NCI-H146 treated with DMSO at 0.1 percent for 48 hours (cell line): Measurements from ENCODE around the gene SMLR1.

Experiments used
- DNase-seq: peaks from one replicate; lab custom pipeline; 2025; ENCODE audit not compliant: unreplicated experiment; lab: John Stamatoyannopoulos, UW

SMLR1 gene

GRCh38 chr6:130824978-130825694, 2.1 kb upstream of the SMLR1 start:
- DNase-seq, result no peak

GRCh38 chr6:130825772-130826441, 1.3 kb upstream of the SMLR1 start:
- DNase-seq, result no peak

- no peak for DNase-seq
These were observed 562 bp upstream of the SMLR1 start for GRCh38 chr6:130826442-130827246.

- no peak for DNase-seq
These were observed 2.2 kb downstream of the SMLR1 start for GRCh38 chr6:130829333-130829910.

- DNase-seq, result no peak
These were observed 4.4 kb downstream of the SMLR1 start for GRCh38 chr6:130831607-130832006.

- no peak for DNase-seq
These were observed 6.4 kb downstream of the SMLR1 start for GRCh38 chr6:130833569-130833968.

GRCh38 chr6:130834482-130835251, 7.5 kb downstream of the SMLR1 start:
- DNase-seq, result no peak

- no peak for DNase-seq
These were observed 8.9 kb downstream of the SMLR1 start for GRCh38 chr6:130836055-130836640.

- no peak for DNase-seq
These were observed 9.9 kb downstream of the SMLR1 start for GRCh38 chr6:130837067-130837466.

GRCh38 chr6:130838250-130838860, 11.1 kb downstream of the SMLR1 start:
- no peak for DNase-seq

GRCh38 chr6:130838951-130839350, 11.7 kb downstream of the SMLR1 start:
- DNase-seq, result no peak

- DNase-seq, result no peak
These were observed 12.2 kb downstream of the SMLR1 start for GRCh38 chr6:130839379-130839778.

- DNase-seq, result no peak
These were observed 12.8 kb downstream of the SMLR1 start for GRCh38 chr6:130840050-130840449.

GRCh38 chr6:130841128-130841728, 14.0 kb downstream of the SMLR1 start:
- DNase-seq, result no peak

GRCh38 chr6:130843575-130844320, 16.5 kb downstream of the SMLR1 start:
- DNase-seq, result peak; percentile 35

GRCh38 chr6:130846501-130846900, 19.3 kb downstream of the SMLR1 start:
- DNase-seq, result no peak

GRCh38 chr6:130847001-130847910, 20.1 kb downstream of the SMLR1 start:
- DNase-seq, result no peak

GRCh38 chr6:130848945-130849344, 21.7 kb downstream of the SMLR1 start:
- no peak for DNase-seq
